GM12801 (cell line): ENCODE data around the gene ACSF3.

Experiments used
- TF ChIP-seq, protein P1 (sequence below): IDR thresholded peaks from one replicate; pipeline ENCODE4 v1.5.1; 2011; ENCODE audit warnings: control low read depth; ENCODE audit not compliant: insufficient read length; ENCODE audit errors: extremely low read depth

The ACSF3 gene

GRCh38 chr16:89107203-89107582, 13.5 kb downstream of the ACSF3 start:
- TF ChIP-seq, protein P1, sequence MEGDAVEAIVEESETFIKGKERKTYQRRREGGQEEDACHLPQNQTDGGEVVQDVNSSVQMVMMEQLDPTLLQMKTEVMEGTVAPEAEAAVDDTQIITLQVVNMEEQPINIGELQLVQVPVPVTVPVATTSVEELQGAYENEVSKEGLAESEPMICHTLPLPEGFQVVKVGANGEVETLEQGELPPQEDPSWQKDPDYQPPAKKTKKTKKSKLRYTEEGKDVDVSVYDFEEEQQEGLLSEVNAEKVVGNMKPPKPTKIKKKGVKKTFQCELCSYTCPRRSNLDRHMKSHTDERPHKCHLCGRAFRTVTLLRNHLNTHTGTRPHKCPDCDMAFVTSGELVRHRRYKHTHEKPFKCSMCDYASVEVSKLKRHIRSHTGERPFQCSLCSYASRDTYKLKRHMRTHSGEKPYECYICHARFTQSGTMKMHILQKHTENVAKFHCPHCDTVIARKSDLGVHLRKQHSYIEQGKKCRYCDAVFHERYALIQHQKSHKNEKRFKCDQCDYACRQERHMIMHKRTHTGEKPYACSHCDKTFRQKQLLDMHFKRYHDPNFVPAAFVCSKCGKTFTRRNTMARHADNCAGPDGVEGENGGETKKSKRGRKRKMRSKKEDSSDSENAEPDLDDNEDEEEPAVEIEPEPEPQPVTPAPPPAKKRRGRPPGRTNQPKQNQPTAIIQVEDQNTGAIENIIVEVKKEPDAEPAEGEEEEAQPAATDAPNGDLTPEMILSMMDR: no peak

- TF ChIP-seq, protein P1: no peak
These were observed 14.8 kb downstream of the ACSF3 start for GRCh38 chr16:89108416-89108815.

GRCh38 chr16:89110641-89111040, 17.0 kb downstream of the ACSF3 start:
- TF ChIP-seq, protein P1: no peak

GRCh38 chr16:89111263-89111662, 17.6 kb downstream of the ACSF3 start:
- TF ChIP-seq, protein P1: no peak

- TF ChIP-seq, protein P1: no peak
These were observed 18.9 kb downstream of the ACSF3 start for GRCh38 chr16:89112377-89113151.

GRCh38 chr16:89113152-89113547, 19.5 kb downstream of the ACSF3 start:
- TF ChIP-seq, protein P1: no peak

DNA sequence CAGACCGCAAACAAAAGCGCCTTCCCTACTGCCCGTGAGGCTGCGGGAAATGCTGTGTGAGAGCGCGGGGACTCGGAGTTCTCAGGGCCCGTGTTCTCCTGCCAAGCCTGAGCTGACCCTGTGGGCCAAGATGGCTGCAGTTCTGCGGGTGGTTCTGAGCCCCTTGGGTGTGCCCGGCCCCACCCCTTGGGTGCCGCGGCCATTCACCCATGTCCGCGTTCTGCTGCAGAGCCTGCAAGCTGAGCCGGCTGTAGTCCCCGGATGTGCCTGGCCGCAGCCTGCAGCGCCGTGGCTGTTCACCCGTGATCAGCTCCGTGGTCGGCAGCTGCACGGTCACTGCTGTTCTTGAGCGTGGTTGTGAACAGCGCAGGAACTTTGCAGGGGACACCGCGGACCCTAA, 20.0 kb downstream of the ACSF3 start:
- TF ChIP-seq, protein P1: no peak
